Neural crest cell (in vitro differentiated cells): ENCODE results near the gene RASA2. TPM values are rescaled to one million over a fixed set of nuclear protein-coding genes. Genes with fewer than 3 reads are reported as not detected.

ENCODE experiments used
- DNase-seq: peaks from one replicate; pipeline ENCODE4 v3.0.0; 2021; ENCODE audit warnings: low read depth, mixed read lengths, low spot score
- H3K27ac Mint-ChIP-seq: one replicate; pipeline ENCODE4 v1.8.0; 2021; ENCODE audit warnings: mild to moderate bottlenecking, mixed read lengths; ENCODE audit not compliant: unreplicated experiment
- H3K27me3 Mint-ChIP-seq: 2 replicates; pipeline ENCODE4 v1.8.0; 2021; ENCODE audit warnings: low read depth, mild to moderate bottlenecking, mixed read lengths
- H3K36me3 Mint-ChIP-seq: 2 replicates; pipeline ENCODE4 v1.8.0; 2021; ENCODE audit warnings: low read depth, mild to moderate bottlenecking, mixed read lengths
- H3K4me1 Mint-ChIP-seq: 2 replicates; pipeline ENCODE4 v1.8.0; 2021; ENCODE audit warnings: mixed read lengths
- H3K4me3 Mint-ChIP-seq: one replicate; pipeline ENCODE4 v1.8.0; 2021; ENCODE audit warnings: mild to moderate bottlenecking, mixed read lengths
- H3K9me3 Mint-ChIP-seq: 2 replicates; pipeline ENCODE4 v1.8.0; 2021; ENCODE audit warnings: mixed read lengths
- CTCF ChIP-seq: fragments of 200-600 bp; sonication (generic); conservative IDR thresholded peaks from 2 replicates; pipeline ENCODE4 v1.5.0; 2021; ENCODE audit warnings: antibody characterized with exemption, mild to moderate bottlenecking
- total RNA-seq: library from RNA; stranded (reverse); gene quantifications from 2 replicates; pipeline ENCODE4 v1.2.1, GENCODE V29; 2021

RASA2 gene
- total RNA-seq, 1 donor from 2014 or later, result 19.2 TPM

GRCh38 chr3:141578202-141578973, 91.6 kb downstream of the RASA2 start:
- Mint-ChIP-seq H3K9me3 (no peaks in the 10 kb centered on the region), H3K27ac (no peak overlapping the region), H3K4me3 (no peak overlapping the region), H3K36me3 (peaks cover 5% of the 10 kb centered on the region), H3K27me3 (no peaks in the 10 kb centered on the region), H3K4me1 (peaks cover 9% of the 10 kb centered on the region)
- no peak for DNase-seq
- TF ChIP-seq CTCF, result no peak

- Mint-ChIP-seq H3K27me3 (no peaks in the 10 kb centered on the region), H3K36me3 (peaks cover 59% of the 10 kb centered on the region), H3K9me3 (peaks cover 14% of the 10 kb centered on the region), H3K4me1 (no peaks in the 10 kb centered on the region), H3K27ac (no peak overlapping the region), H3K4me3 (no peak overlapping the region)
- no peak for TF ChIP-seq CTCF
- DNase-seq, result no peak
These were observed 107.5 kb downstream of the RASA2 start for GRCh38 chr3:141594357-141594756.

- H3K36me3 Mint-ChIP-seq, result peaks cover 71% of the 10 kb centered on the region
These were observed 111.1 kb downstream of the RASA2 start for GRCh38 chr3:141597931-141598330.

GRCh38 chr3:141600331-141600730, 113.5 kb downstream of the RASA2 start:
- no peak overlapping the region for H3K27ac Mint-ChIP-seq
- H3K36me3 Mint-ChIP-seq, result peaks cover 60% of the 10 kb centered on the region
- no peak for TF ChIP-seq CTCF
- peaks cover 10% of the 10 kb centered on the region for H3K9me3 Mint-ChIP-seq
- no peaks in the 10 kb centered on the region for H3K4me1 Mint-ChIP-seq
- no peak overlapping the region for H3K4me3 Mint-ChIP-seq
- DNase-seq, result no peak
- H3K27me3 Mint-ChIP-seq, result no peaks in the 10 kb centered on the region

More at GRCh38 chr3:141597931-141598330, 111.1 kb downstream of the RASA2 start:
- peaks cover 21% of the 10 kb centered on the region for H3K9me3 Mint-ChIP-seq
- no peak for DNase-seq
- no peak overlapping the region for H3K4me3 Mint-ChIP-seq
- no peaks in the 10 kb centered on the region for H3K27me3 Mint-ChIP-seq
- H3K4me1 Mint-ChIP-seq, result no peaks in the 10 kb centered on the region
- H3K27ac Mint-ChIP-seq, result no peak overlapping the region
- TF ChIP-seq CTCF, result no peak

- H3K4me3 Mint-ChIP-seq, result no peak overlapping the region
- H3K9me3 Mint-ChIP-seq, result peaks cover 10% of the 10 kb centered on the region
- peaks cover 49% of the 10 kb centered on the region for H3K36me3 Mint-ChIP-seq
- H3K27me3 Mint-ChIP-seq, result no peaks in the 10 kb centered on the region
- no peak overlapping the region for H3K27ac Mint-ChIP-seq
- TF ChIP-seq CTCF, result no peak
- DNase-seq, result no peak
- H3K4me1 Mint-ChIP-seq, result no peaks in the 10 kb centered on the region
These were observed 115.9 kb downstream of the RASA2 start for GRCh38 chr3:141602706-141603105.
